PC-3 (cell line): ENCODE results near the gene SMPDL3A. TPM values are rescaled to one million over a fixed set of nuclear protein-coding genes. Genes with fewer than 3 reads are reported as not detected.

Experiments used
- ATAC-seq: fragments of 200-7000 bp; cut with Tn5 transposase; 2 replicates; pipeline ENCODE4 v1.9.1; 2020; ENCODE audit warnings: mild to moderate bottlenecking, moderate library complexity
- BruUV-seq: library from RNA; stranded (reverse); fragments of 400-500 nt; replicated peaks from 2 replicates; lab custom pipeline; 2021; lab: Mats Ljungman, UMichigan
- CTCF ChIA-PET: fragments of 300-600 bp; sonication (Branson Sonifier 250); formaldehyde crosslinking; loops from one replicate; lab custom pipeline; 2022; ENCODE audit warnings: antibody characterized with exemption; lab: Charles Lee
- POLR2A ChIA-PET: fragments of 300-600 bp; sonication (Branson Sonifier 250); formaldehyde crosslinking; loops from one replicate; lab custom pipeline; 2022; ENCODE audit warnings: antibody characterized with exemption; ENCODE audit not compliant: unreplicated experiment; lab: Charles Lee
- DNase-seq: peaks from one replicate; pipeline ENCODE4 v3.0.0-alpha.2; 2015
- H2AFZ ChIP-seq: fragments of 300-600 bp; sonication (generic); 2 replicates; pipeline ENCODE4 v1.6.0; 2016; ENCODE audit warnings: antibody characterized with exemption, low read length
- H3F3A ChIP-seq: fragments of 300-600 bp; sonication (generic); one replicate; pipeline ENCODE4 v1.6.0; 2017; ENCODE audit warnings: antibody characterized with exemption, low read length, control low read depth, mild to moderate bottlenecking; ENCODE audit not compliant: unreplicated experiment
- H3K27ac ChIP-seq: fragments of 300-600 bp; sonication (generic); 2 replicates; pipeline ENCODE4 v1.5.1; 2016; ENCODE audit warnings: mild to moderate bottlenecking, low read length
- H3K27me3 ChIP-seq: fragments of 300-600 bp; sonication (generic); 2 replicates; pipeline ENCODE4 v1.6.1; 2016; ENCODE audit warnings: low read length, mixed read lengths
- H3K36me3 ChIP-seq: fragments of 300-600 bp; sonication (generic); 2 replicates; pipeline ENCODE4 v1.6.1; 2016; ENCODE audit warnings: low read depth, mixed run types, low read length, mixed read lengths
- H3K4me1 ChIP-seq: fragments of 300-600 bp; sonication (generic); 2 replicates; pipeline ENCODE4 v1.5.1; 2016; ENCODE audit warnings: low read length; ENCODE audit not compliant: insufficient read depth
- H3K4me2 ChIP-seq: fragments of 300-600 bp; sonication (generic); 2 replicates; pipeline ENCODE4 v1.6.0; 2016; ENCODE audit warnings: low read length
- H3K4me3 ChIP-seq: fragments of 300-600 bp; sonication (generic); 2 replicates; pipeline ENCODE4 v1.5.1; 2016; ENCODE audit warnings: mild to moderate bottlenecking, low read length, mixed read lengths
- H3K79me2 ChIP-seq: fragments of 300-600 bp; sonication (generic); 2 replicates; pipeline ENCODE4 v1.6.1; 2017; ENCODE audit warnings: low read length, mixed read lengths
- H3K9ac ChIP-seq: fragments of 300-600 bp; sonication (generic); 2 replicates; pipeline ENCODE4 v1.6.0; 2016; ENCODE audit warnings: mild to moderate bottlenecking, low read length
- H3K9me2 ChIP-seq: fragments of 300-600 bp; sonication (generic); replicated peaks from 2 replicates; pipeline ENCODE4 v1.6.1; 2016; ENCODE audit warnings: mixed run types, low read length, mixed read lengths
- H3K9me3 ChIP-seq: fragments of 300-600 bp; sonication (generic); 2 replicates; pipeline ENCODE4 v1.6.1; 2016; ENCODE audit warnings: low read length, mixed read lengths
- H4K20me1 ChIP-seq: fragments of 300-600 bp; sonication (generic); 2 replicates; pipeline ENCODE4 v1.6.1; 2016; ENCODE audit warnings: low read length, mixed read lengths
- EZH2 ChIP-seq: fragments of 300-600 bp; sonication (generic); IDR thresholded peaks from one replicate; pipeline ENCODE4 v1.6.1; 2017; ENCODE audit warnings: antibody characterized with exemption, mild to moderate bottlenecking, low read length; ENCODE audit not compliant: unreplicated experiment
- EZH2phosphoT487 ChIP-seq: fragments of 300-600 bp; sonication (generic); IDR thresholded peaks from 2 replicates; pipeline ENCODE4 v1.6.1; 2018; ENCODE audit warnings: mild to moderate bottlenecking, antibody characterized with exemption, low read length, borderline replicate concordance
- intact Hi-C: fragments of 100-400 bp; cut with micrococcal nuclease; formaldehyde crosslinking; loops from 2 replicates; pipeline ENCODE4 v1.9.0; 2023
- total RNA-seq: library from RNA; depleted of rRNA; stranded (reverse); fragments of >200 nt; gene quantifications from 2 replicates; pipeline ENCODE4 v1.2.3, GENCODE V29; 2014
- TF ChIP-seq, protein P1 (sequence below): fragments of 300-600 bp; sonication (generic); conservative IDR thresholded peaks from 2 replicates; pipeline ENCODE4 v1.5.1; 2017; ENCODE audit warnings: antibody characterized with exemption, low read depth, mild to moderate bottlenecking, low read length

Gene SMPDL3A
- total RNA-seq, 1 experiment from 2014 or later = 4.6 TPM

DNA sequence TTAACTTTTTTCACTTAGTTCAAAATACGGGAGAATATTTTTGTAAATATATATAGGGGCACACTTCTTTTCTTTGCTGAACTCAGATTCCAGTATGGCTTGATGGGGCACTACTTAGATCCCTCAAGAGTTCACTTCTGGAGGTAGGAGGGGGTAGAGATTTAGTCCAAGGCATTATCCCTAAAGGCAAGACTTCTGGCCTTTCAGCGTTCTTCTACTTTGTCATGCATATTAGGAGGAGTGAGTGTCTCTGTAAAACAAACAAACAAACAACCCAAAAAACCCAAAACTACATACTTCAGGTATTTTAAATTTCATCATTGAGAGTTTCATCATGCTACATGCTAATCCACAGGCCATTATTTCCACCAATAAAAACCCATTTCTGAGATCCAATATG is 32.0 kb downstream of the SMPDL3A start:
- no peaks in the 10 kb centered on the region for H3K79me2 ChIP-seq
- no peaks in the 10 kb centered on the region for H3K27me3 ChIP-seq
- DNase-seq (no peak), ATAC-seq (no peak)
- intact Hi-C loops = no loop called here
- H3K9me3 ChIP-seq = no peaks in the 10 kb centered on the region
- H3K4me2 ChIP-seq = no peak overlapping the region
- no peaks in the 10 kb centered on the region for H3K36me3 ChIP-seq
- ChIA-PET POLR2A (no interaction called here), CTCF (no interaction called here)
- no peak overlapping the region for H3K4me3 ChIP-seq
- BruUV-seq = no TSS peak
- H3K9ac ChIP-seq = no peak overlapping the region
- no peaks in the 10 kb centered on the region for H4K20me1 ChIP-seq
- no peaks in the 10 kb centered on the region for H3K9me2 ChIP-seq
- no peak overlapping the region for H2AFZ ChIP-seq
- TF ChIP-seq EZH2phosphoT487 (no peak), EZH2 (no peak)
- TF ChIP-seq, protein P1, sequence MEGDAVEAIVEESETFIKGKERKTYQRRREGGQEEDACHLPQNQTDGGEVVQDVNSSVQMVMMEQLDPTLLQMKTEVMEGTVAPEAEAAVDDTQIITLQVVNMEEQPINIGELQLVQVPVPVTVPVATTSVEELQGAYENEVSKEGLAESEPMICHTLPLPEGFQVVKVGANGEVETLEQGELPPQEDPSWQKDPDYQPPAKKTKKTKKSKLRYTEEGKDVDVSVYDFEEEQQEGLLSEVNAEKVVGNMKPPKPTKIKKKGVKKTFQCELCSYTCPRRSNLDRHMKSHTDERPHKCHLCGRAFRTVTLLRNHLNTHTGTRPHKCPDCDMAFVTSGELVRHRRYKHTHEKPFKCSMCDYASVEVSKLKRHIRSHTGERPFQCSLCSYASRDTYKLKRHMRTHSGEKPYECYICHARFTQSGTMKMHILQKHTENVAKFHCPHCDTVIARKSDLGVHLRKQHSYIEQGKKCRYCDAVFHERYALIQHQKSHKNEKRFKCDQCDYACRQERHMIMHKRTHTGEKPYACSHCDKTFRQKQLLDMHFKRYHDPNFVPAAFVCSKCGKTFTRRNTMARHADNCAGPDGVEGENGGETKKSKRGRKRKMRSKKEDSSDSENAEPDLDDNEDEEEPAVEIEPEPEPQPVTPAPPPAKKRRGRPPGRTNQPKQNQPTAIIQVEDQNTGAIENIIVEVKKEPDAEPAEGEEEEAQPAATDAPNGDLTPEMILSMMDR = no peak
- H3F3A ChIP-seq = no peaks in the 10 kb centered on the region
- H3K27ac ChIP-seq = no peak overlapping the region
- no peaks in the 10 kb centered on the region for H3K4me1 ChIP-seq

DNA sequence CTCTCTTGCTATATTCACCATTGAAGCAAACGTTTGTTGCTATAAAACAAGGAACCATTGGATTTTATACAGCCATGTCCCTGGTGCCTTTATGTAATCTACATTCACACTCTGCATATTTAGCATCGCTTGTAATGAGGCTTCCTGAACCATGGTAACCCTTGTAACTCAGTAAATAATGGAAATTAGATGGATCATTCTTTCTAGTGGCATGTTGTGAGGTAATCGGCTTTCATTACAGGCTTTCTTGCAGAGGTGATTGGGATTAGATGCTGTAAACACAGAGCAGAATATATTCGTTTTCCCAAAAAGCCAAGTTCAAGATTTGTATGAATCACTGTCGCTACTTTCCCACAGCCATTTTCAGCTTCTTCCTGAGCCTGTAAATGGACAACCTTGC is 36.1 kb downstream of the SMPDL3A start:
- H3K27me3 ChIP-seq = no peaks in the 10 kb centered on the region
- no peaks in the 10 kb centered on the region for H3F3A ChIP-seq
- H3K4me2 ChIP-seq = no peak overlapping the region
- no peak overlapping the region for H3K27ac ChIP-seq
- no peak overlapping the region for H3K9ac ChIP-seq
- H3K79me2 ChIP-seq = no peaks in the 10 kb centered on the region
- POLR2A ChIA-PET = no interaction called here
- no TSS peak for BruUV-seq
- H3K9me2 ChIP-seq = no peaks in the 10 kb centered on the region
- CTCF ChIA-PET = no interaction called here
- H4K20me1 ChIP-seq = no peaks in the 10 kb centered on the region
- no peak for ATAC-seq
- H3K4me1 ChIP-seq = no peaks in the 10 kb centered on the region
- no peaks in the 10 kb centered on the region for H3K9me3 ChIP-seq
- no peak for DNase-seq
- H2AFZ ChIP-seq = no peak overlapping the region
- intact Hi-C loops = no loop called here
- no peaks in the 10 kb centered on the region for H3K36me3 ChIP-seq
- TF ChIP-seq, protein P1 = no peak
- TF ChIP-seq EZH2 (no peak), EZH2phosphoT487 (no peak)
- no peak overlapping the region for H3K4me3 ChIP-seq

DNA sequence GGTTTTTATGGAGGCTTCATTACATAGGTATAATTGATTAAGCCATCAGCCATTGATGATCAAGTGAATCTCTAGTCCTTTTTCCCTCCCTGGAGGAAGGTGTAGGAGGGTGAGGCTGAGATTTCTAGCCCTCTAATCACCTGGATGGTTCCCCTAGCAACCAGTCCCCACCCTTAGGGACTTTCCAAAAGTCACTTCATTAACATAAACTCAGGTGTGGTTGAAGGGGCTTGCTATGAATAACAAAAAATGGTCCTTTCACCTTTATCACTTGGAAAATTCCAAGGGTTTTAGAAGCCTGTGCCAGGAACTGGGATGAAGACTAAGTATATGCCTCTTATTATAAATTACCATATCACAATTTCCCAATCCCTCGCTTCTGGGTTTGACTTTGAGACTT is 40.4 kb downstream of the SMPDL3A start:
- Histone ChIP-seq H3K4me3 (no peak overlapping the region), H3K4me2 (no peak overlapping the region), H3K36me3 (no peaks in the 10 kb centered on the region), H3K27ac (no peak overlapping the region), H3F3A (no peaks in the 10 kb centered on the region), H4K20me1 (no peaks in the 10 kb centered on the region), H3K9me2 (no peaks in the 10 kb centered on the region), H3K9ac (no peak overlapping the region), H3K79me2 (no peaks in the 10 kb centered on the region), H2AFZ (no peak overlapping the region), H3K27me3 (no peaks in the 10 kb centered on the region), H3K9me3 (no peaks in the 10 kb centered on the region), H3K4me1 (no peaks in the 10 kb centered on the region; the same call in 1 of the 2 replicates)
- ATAC-seq (no peak), DNase-seq (no peak)
- intact Hi-C loops = no loop called here
- TF ChIP-seq EZH2 = no peak
- no peak for TF ChIP-seq EZH2phosphoT487
- TF ChIP-seq, protein P1 = no peak
- no TSS peak for BruUV-seq
- POLR2A ChIA-PET = no interaction called here
- CTCF ChIA-PET = no interaction called here
